SK-N-SH (cell line): ENCODE results near the gene MILR1.

Experiments
- CTCF ChIP-seq: fragments of 200-600 bp; sonication (generic); IDR thresholded peaks from 2 replicates; pipeline ENCODE4 v1.6.1; 2017; ENCODE audit warnings: antibody characterized with exemption, mild to moderate bottlenecking, moderate library complexity
- EP300 ChIP-seq, 2 experiments: IDR thresholded peaks; 2 replicates each; pipeline versions ENCODE4 v1.4.0 to v1.6.1; 2012; ENCODE audit warnings: borderline replicate concordance in 1 of 2, low read depth in 1 of 2, low read length in 1 of 2
- FOXJ3 ChIP-seq: sonication (generic); formaldehyde crosslinking; IDR thresholded peaks from 2 replicates; pipeline ENCODE4 v1.5.1; 2020; ENCODE audit warnings: mild to moderate bottlenecking, missing genetic modification reagents
- GATA2 ChIP-seq: sonication (generic); formaldehyde crosslinking; IDR thresholded peaks from 2 replicates; pipeline ENCODE4 v1.5.0; 2020; ENCODE audit warnings: mild to moderate bottlenecking, missing genetic modification reagents
- MAX ChIP-seq: IDR thresholded peaks from 2 replicates; pipeline ENCODE4 v1.4.0; 2012; ENCODE audit warnings: low read depth
- POLR2AphosphoS5 ChIP-seq: IDR thresholded peaks from 2 replicates; pipeline ENCODE4 v1.6.1; 2012; ENCODE audit warnings: low read depth, low read length
- RFX5 ChIP-seq: IDR thresholded peaks from 2 replicates; pipeline ENCODE4 v1.6.1; 2012; ENCODE audit warnings: mild to moderate bottlenecking, improper control_type of control experiment, low read length
- YY1 ChIP-seq: IDR thresholded peaks from 2 replicates; pipeline ENCODE4 v1.4.0; 2012; ENCODE audit warnings: low read depth, mild to moderate bottlenecking

DNA sequence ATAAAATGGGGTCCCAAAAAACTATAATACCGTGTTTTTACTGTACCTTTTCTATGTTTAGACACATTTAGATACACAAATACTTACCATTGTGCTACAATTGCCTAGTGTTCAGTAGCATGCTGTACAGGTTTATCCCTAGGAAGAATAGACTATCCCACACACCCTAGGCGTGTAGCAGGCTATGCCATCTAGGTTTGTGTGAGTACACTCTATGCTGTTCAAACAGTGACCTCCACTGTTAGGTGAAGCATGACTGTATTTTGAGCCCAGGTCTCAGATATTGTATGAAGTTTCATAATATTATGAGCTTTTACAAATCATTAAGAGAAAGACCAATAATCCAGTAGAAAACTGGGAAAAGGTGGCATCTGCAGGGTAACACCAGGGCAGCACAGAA, 23.6 kb downstream of the MILR1 start:
- TF ChIP-seq CTCF (no peak), POLR2AphosphoS5 (no peak), GATA2 (CRISPR knock-in tag) (no peak), YY1 (no peak), RFX5 (no peak), FOXJ3 (CRISPR knock-in tag) (no peak), MAX (no peak), EP300 (IDR thresholded peaks at IDR 0.05; ENCODE audit: borderline replicate concordance in 1 of 2, low read depth in 1 of 2, low read length in 1 of 2) (no peak)
